Glutamatergic neuron (in vitro differentiated cells): ENCODE results near the gene C1orf116. TPM values are rescaled to one million over a fixed set of nuclear protein-coding genes. Genes with fewer than 3 reads are reported as not detected.

Experiments used
- DNase-seq: peaks from one replicate; pipeline ENCODE4 v3.0.0; 2022
- H3K27ac Mint-ChIP-seq: one replicate; pipeline ENCODE4 v1.8.0; 2020; ENCODE audit warnings: mild to moderate bottlenecking, mixed read lengths, inconsistent platforms; ENCODE audit not compliant: unreplicated experiment
- H3K27me3 Mint-ChIP-seq: one replicate; pipeline ENCODE4 v1.8.0; 2020; ENCODE audit warnings: mild to moderate bottlenecking, moderate library complexity, mixed read lengths, inconsistent platforms; ENCODE audit not compliant: unreplicated experiment
- H3K36me3 Mint-ChIP-seq: one replicate; pipeline ENCODE4 v1.8.0; 2020; ENCODE audit warnings: mild to moderate bottlenecking, mixed read lengths, inconsistent platforms; ENCODE audit not compliant: unreplicated experiment
- H3K4me1 Mint-ChIP-seq: one replicate; pipeline ENCODE4 v1.8.0; 2020; ENCODE audit warnings: mild to moderate bottlenecking, low read depth, mixed read lengths, inconsistent platforms; ENCODE audit not compliant: unreplicated experiment
- H3K4me3 Mint-ChIP-seq: one replicate; pipeline ENCODE4 v1.8.0; 2020; ENCODE audit warnings: mild to moderate bottlenecking, mixed read lengths, inconsistent platforms; ENCODE audit not compliant: unreplicated experiment
- H3K9me3 Mint-ChIP-seq: one replicate; pipeline ENCODE4 v1.8.0; 2020; ENCODE audit warnings: mild to moderate bottlenecking, moderate library complexity, mixed read lengths, inconsistent platforms; ENCODE audit not compliant: unreplicated experiment
- total RNA-seq: library from RNA; stranded (reverse); fragmentation: NEBNext Ultra II Directional; extraction: Animal tissue kit (Norgen Biotek cat#: 25700); gene quantifications from one replicate; pipeline ENCODE4 v1.2.1, GENCODE V29; 2021; ENCODE audit not compliant: unreplicated experiment
- TF ChIP-seq, protein P1 (sequence below): fragments of 200-600 bp; sonication (generic); IDR thresholded peaks from one replicate; pipeline ENCODE4 v1.5.0; 2021; ENCODE audit not compliant: partially characterized antibody, unreplicated experiment

The C1orf116 gene
- total RNA-seq, 1 donor from 2014 or later = not detected

DNA sequence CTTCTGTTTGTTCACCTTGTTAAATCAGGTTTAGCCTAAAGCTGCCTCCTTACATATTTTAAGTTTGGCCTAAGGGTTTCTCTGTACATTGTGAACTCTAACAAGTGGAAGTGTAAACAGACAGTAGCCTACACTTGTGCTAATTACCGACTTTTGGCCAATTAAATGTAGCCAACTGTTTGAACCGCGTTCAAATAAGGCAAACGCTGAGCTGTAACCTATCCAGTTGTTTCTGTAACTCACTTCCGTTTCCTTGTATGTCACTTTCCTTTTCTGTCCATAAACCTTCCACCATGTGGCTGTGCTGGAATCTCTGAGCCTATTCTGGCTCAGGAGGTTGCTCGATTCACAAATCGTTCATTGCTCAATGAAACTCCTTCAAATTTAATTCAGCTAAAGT, 54.3 kb downstream of the C1orf116 start:
- Mint-ChIP-seq H3K4me3 (no peak overlapping the region), H3K9me3 (no peaks in the 10 kb centered on the region), H3K4me1 (no peaks in the 10 kb centered on the region), H3K36me3 (no peaks in the 10 kb centered on the region), H3K27me3 (peaks cover 2% of the 10 kb centered on the region), H3K27ac (no peak overlapping the region)
- TF ChIP-seq, protein P1, sequence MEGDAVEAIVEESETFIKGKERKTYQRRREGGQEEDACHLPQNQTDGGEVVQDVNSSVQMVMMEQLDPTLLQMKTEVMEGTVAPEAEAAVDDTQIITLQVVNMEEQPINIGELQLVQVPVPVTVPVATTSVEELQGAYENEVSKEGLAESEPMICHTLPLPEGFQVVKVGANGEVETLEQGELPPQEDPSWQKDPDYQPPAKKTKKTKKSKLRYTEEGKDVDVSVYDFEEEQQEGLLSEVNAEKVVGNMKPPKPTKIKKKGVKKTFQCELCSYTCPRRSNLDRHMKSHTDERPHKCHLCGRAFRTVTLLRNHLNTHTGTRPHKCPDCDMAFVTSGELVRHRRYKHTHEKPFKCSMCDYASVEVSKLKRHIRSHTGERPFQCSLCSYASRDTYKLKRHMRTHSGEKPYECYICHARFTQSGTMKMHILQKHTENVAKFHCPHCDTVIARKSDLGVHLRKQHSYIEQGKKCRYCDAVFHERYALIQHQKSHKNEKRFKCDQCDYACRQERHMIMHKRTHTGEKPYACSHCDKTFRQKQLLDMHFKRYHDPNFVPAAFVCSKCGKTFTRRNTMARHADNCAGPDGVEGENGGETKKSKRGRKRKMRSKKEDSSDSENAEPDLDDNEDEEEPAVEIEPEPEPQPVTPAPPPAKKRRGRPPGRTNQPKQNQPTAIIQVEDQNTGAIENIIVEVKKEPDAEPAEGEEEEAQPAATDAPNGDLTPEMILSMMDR = no peak
- DNase-seq = no peak

DNA sequence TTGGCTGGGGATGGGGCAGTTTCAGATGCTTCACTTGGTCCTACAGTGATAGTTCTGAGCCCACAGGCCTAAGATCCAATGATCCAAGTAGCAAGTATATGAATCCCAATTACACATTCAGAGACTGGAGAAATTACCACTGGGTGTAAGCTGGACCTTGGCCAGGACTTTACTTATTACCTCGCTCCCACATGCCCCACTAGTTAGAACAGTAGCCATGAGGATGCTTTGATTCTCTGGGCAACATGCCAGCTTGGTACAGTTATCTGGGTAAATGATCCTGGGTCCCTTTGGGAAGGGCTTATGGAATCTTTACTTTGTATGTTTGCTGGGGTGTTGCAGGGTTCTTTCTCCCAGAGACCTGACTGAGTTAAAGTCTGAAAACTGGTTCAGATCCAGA, 57.2 kb downstream of the C1orf116 start:
- H3K4me1 Mint-ChIP-seq = no peaks in the 10 kb centered on the region
- no peak overlapping the region for H3K27ac Mint-ChIP-seq
- H3K27me3 Mint-ChIP-seq = peaks cover 2% of the 10 kb centered on the region
- no peak for DNase-seq
- H3K4me3 Mint-ChIP-seq = no peak overlapping the region
- TF ChIP-seq, protein P1 = no peak
- H3K36me3 Mint-ChIP-seq = no peaks in the 10 kb centered on the region
- H3K9me3 Mint-ChIP-seq = no peaks in the 10 kb centered on the region

DNA sequence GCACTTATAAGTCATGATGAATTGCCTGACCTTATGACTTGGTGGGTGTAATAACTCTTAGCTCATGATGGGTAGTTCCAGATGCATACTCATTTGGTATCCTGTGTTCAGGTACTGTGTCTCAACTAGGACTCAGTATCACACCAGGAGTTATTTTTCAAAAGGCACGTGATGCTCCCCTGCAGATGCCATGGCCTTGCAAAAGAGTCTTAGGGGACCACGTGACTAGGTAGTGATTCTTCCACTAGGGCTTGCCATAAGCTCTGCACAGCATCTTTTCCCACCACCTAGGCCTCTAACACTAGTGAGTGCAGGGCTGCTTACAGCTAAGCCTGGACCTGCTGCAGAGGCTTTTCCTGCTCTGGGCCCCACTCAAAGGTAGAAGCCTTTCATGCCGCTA, 58.4 kb downstream of the C1orf116 start:
- TF ChIP-seq, protein P1 = no peak
- no peaks in the 10 kb centered on the region for H3K4me1 Mint-ChIP-seq
- DNase-seq = no peak

DNA sequence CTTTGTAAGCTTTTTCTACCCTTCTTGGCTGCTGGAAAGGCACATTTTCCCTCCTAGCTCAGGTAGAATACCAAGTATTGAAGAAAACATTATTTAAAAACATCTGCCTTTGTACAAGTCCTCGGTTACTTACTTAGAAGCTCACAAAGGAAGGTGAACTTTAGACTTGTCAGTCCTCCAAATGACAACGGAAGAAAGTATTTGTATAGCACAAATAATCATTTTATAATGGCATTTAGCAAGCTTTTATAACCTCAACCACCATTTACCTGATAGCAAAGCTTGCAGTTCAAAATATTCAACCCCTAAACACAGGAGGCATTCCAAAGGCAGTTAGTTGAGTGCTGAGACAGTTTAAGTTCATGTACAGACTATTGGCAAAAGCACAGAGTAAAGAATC, 59.8 kb downstream of the C1orf116 start:
- H3K27ac Mint-ChIP-seq = no peak overlapping the region
- DNase-seq = no peak
- no peaks in the 10 kb centered on the region for H3K4me1 Mint-ChIP-seq
- H3K9me3 Mint-ChIP-seq = no peaks in the 10 kb centered on the region
- TF ChIP-seq, protein P1 = no peak
- H3K27me3 Mint-ChIP-seq = peaks cover 6% of the 10 kb centered on the region
- H3K4me3 Mint-ChIP-seq = no peak overlapping the region
- H3K36me3 Mint-ChIP-seq = no peaks in the 10 kb centered on the region

More for the DNA sequence above, 58.4 kb downstream of the C1orf116 start:
- H3K27me3 Mint-ChIP-seq = peaks cover 2% of the 10 kb centered on the region
- H3K27ac Mint-ChIP-seq = no peak overlapping the region
- no peaks in the 10 kb centered on the region for H3K9me3 Mint-ChIP-seq
- no peak overlapping the region for H3K4me3 Mint-ChIP-seq
- no peaks in the 10 kb centered on the region for H3K36me3 Mint-ChIP-seq

DNA sequence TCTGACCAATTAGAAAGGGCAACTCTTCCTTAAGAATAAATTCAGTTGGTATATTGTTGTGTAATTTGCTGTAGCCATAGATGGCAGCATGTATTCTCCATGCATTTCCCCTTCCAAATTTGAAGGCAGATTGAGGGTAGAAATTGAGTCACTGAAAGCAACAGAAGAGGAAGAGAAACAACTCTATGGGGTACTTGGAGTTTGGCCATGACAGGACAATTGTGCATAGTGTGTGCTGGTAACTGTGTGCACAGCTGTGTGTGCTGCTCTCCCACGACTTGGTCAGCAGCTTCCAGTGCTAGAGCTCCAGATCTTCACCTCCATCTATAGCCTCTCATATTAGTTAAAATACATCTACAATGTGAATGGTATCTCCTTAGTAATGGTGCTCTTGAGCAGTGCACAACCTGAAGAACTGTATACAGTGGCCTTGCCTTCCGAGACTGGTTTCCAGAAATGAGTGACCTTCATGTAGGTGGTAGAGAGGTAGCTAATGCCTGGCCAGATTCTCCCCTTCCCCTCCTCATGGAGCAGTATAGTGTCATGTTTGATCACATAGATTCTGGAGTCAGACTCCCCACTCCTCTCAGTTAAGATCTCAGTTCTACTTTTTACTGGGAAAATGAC, 61.4 kb downstream of the C1orf116 start:
- Mint-ChIP-seq H3K36me3 (no peaks in the 10 kb centered on the region), H3K4me1 (no peaks in the 10 kb centered on the region), H3K4me3 (no peak overlapping the region), H3K9me3 (no peaks in the 10 kb centered on the region), H3K27ac (no peak overlapping the region), H3K27me3 (peaks cover 6% of the 10 kb centered on the region)
- TF ChIP-seq, protein P1 = no peak
- DNase-seq = no peak
